Measurements from ENCODE around the gene KARS1.
A peak's percentile ranks its signal among the peaks of the same experiment; 100 is the strongest.

DNA sequence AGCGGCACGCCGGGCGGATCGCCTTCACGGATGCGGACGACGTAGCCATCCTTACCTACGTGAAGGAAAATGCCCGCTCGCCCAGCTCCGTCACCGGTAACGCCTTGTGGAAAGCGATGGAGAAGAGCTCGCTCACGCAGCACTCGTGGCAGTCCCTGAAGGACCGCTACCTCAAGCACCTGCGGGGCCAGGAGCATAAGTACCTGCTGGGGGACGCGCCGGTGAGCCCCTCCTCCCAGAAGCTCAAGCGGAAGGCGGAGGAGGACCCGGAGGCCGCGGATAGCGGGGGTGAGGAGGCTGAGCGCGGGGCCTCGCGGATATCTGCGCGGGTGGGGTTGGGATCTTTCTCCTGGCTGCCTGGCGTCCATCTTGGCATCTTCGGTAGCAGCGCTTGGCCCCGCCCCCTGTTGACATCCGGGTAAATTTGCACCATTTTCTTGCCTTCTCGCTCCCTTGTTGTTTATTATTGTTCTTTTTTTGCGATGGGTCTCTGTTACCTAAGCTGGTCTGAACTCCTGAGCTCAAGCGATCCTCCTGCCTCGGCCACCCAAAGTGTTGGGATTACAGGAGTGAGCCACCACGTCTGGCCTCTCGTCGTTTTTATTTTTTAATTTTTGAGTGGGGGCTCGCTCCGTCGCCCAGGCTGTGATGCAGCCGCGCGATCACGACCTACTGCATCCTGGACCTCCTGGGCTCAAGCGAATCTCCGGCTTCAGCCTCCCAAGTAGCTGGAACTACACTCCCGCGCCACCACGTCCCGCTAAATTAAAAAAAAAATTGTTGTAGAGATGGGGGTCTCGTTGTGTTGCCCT, 1.0 kb upstream of the KARS1 start:
- TF ChIP-seq, protein P1, sequence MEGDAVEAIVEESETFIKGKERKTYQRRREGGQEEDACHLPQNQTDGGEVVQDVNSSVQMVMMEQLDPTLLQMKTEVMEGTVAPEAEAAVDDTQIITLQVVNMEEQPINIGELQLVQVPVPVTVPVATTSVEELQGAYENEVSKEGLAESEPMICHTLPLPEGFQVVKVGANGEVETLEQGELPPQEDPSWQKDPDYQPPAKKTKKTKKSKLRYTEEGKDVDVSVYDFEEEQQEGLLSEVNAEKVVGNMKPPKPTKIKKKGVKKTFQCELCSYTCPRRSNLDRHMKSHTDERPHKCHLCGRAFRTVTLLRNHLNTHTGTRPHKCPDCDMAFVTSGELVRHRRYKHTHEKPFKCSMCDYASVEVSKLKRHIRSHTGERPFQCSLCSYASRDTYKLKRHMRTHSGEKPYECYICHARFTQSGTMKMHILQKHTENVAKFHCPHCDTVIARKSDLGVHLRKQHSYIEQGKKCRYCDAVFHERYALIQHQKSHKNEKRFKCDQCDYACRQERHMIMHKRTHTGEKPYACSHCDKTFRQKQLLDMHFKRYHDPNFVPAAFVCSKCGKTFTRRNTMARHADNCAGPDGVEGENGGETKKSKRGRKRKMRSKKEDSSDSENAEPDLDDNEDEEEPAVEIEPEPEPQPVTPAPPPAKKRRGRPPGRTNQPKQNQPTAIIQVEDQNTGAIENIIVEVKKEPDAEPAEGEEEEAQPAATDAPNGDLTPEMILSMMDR (IDR thresholded peaks at IDR 0.05), result no peak
- TF ChIP-seq POLR2A (IDR thresholded peaks at IDR 0.05), result peak in 1 of 2 donors; percentile 81
